ENCODE measurements around the gene STPG3.

- TF ChIP-seq, protein P1, sequence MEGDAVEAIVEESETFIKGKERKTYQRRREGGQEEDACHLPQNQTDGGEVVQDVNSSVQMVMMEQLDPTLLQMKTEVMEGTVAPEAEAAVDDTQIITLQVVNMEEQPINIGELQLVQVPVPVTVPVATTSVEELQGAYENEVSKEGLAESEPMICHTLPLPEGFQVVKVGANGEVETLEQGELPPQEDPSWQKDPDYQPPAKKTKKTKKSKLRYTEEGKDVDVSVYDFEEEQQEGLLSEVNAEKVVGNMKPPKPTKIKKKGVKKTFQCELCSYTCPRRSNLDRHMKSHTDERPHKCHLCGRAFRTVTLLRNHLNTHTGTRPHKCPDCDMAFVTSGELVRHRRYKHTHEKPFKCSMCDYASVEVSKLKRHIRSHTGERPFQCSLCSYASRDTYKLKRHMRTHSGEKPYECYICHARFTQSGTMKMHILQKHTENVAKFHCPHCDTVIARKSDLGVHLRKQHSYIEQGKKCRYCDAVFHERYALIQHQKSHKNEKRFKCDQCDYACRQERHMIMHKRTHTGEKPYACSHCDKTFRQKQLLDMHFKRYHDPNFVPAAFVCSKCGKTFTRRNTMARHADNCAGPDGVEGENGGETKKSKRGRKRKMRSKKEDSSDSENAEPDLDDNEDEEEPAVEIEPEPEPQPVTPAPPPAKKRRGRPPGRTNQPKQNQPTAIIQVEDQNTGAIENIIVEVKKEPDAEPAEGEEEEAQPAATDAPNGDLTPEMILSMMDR (IDR thresholded peaks at IDR 0.05): no peak
- no peak for TF ChIP-seq ZFX (IDR thresholded peaks at IDR 0.05; ENCODE audit: borderline replicate concordance)
These were observed 32.3 kb upstream of the STPG3 start for GRCh38 chr9:137218754-137219271.
